Transverse colon (tissue), 4 donors: ENCODE measurements around the gene REEP1.

Experiments used
- CTCF ChIP-seq, 5 experiments: fragments of 200-600 bp in 3 of 5; fragments of 450-650 bp in 2 of 5; sonication (generic) in 3 of 5; IDR thresholded peaks; 1 replicate in 2 of 5; 2 replicates in 3 of 5; pipeline ENCODE4 v1.5.1; 2016 to 2017; ENCODE audit warnings: antibody characterized with exemption in 5 of 5, inconsistent platforms in 3 of 5, mild to moderate bottlenecking in 2 of 5, moderate library complexity in 1 of 5
- POLR2A ChIP-seq: fragments of 450-650 bp; IDR thresholded peaks from one replicate; pipeline ENCODE4 v1.6.1; 2016; ENCODE audit warnings: antibody characterized with exemption, mild to moderate bottlenecking, moderate library complexity
- POLR2AphosphoS5 ChIP-seq, 3 donors: sonication (generic); formaldehyde crosslinking; IDR thresholded peaks; one replicate each; pipeline ENCODE4 v1.6.1; 2016; ENCODE audit warnings: antibody characterized with exemption in 3 of 3

- TF ChIP-seq POLR2AphosphoS5 (IDR thresholded peaks at IDR 0.05), result no peak
- TF ChIP-seq CTCF (IDR thresholded peaks at IDR 0.05), result no peak
- TF ChIP-seq POLR2A, result no peak
These were observed 667 bp downstream of the REEP1 start for GRCh38 chr2:86336675-86337243.
